Neuronal stem cell (in vitro differentiated cells): Measurements from ENCODE around the gene CPEB1.

Experiments
- DNase-seq: peaks from one replicate; pipeline ENCODE4 v3.0.0-alpha.2; 2013; ENCODE audit warnings: low spot score
- H2AFZ ChIP-seq: one replicate; pipeline ENCODE4 v1.6.1; 2013; ENCODE audit warnings: mild to moderate bottlenecking, low read length, inconsistent platforms
- H2AK5ac ChIP-seq: 2 replicates; pipeline ENCODE4 v1.6.1; 2013; ENCODE audit warnings: low read depth, mild to moderate bottlenecking, inconsistent platforms, low read length, moderate library complexity, mixed read lengths
- H2BK120ac ChIP-seq: 2 replicates; pipeline ENCODE4 v1.6.1; 2013; ENCODE audit warnings: low read depth, mild to moderate bottlenecking, inconsistent platforms, low read length, moderate library complexity, mixed read lengths
- H2BK12ac ChIP-seq: one replicate; pipeline ENCODE4 v1.6.1; 2013; ENCODE audit warnings: low read length, inconsistent platforms
- H2BK15ac ChIP-seq: 2 replicates; pipeline ENCODE4 v1.6.1; 2013; ENCODE audit warnings: mild to moderate bottlenecking, low read length, inconsistent platforms, mixed read lengths
- H2BK5ac ChIP-seq: one replicate; pipeline ENCODE4 v1.6.1; 2013; ENCODE audit warnings: inconsistent platforms, mild to moderate bottlenecking, low read length, moderate library complexity
- H3K14ac ChIP-seq: one replicate; pipeline ENCODE4 v1.6.1; 2013; ENCODE audit warnings: low read length, inconsistent platforms
- H3K18ac ChIP-seq: 2 replicates; pipeline ENCODE4 v1.6.1; 2013; ENCODE audit warnings: low read length, inconsistent platforms
- H3K23ac ChIP-seq: 2 replicates; pipeline ENCODE4 v1.6.1; 2013; ENCODE audit warnings: low read depth, mild to moderate bottlenecking, mixed read lengths, low read length, inconsistent platforms; ENCODE audit not compliant: poor library complexity
- H3K27ac ChIP-seq: replicated peaks from 3 replicates; pipeline ENCODE4 v1.5.1; 2013; ENCODE audit warnings: low read length, inconsistent platforms
- H3K27me3 ChIP-seq, 3 experiments: 2 replicates each; pipeline ENCODE4 v1.6.1; 2013; ENCODE audit warnings: low read length in 3 of 3, mild to moderate bottlenecking in 2 of 3, inconsistent platforms in 1 of 3, low read depth in 1 of 3, mixed read lengths in 1 of 3, moderate library complexity in 1 of 3; ENCODE audit not compliant: control insufficient read depth in 3 of 3, insufficient read depth in 3 of 3
- H3K36me3 ChIP-seq, 2 donors: replicated peaks in 1 of 2; 2 replicates each; pipeline ENCODE4 v1.6.1; 2013; ENCODE audit warnings: low read length in 2 of 2; ENCODE audit not compliant: control insufficient read depth in 2 of 2, insufficient read depth in 2 of 2
- H3K4ac ChIP-seq: 2 replicates; pipeline ENCODE4 v1.6.1; 2013; ENCODE audit warnings: inconsistent platforms, mild to moderate bottlenecking, low read length, moderate library complexity
- H3K4me1 ChIP-seq, 2 donors: 1 replicate in 1 of 2; 2 replicates in 1 of 2; pipeline ENCODE4 v1.6.1; 2013; ENCODE audit warnings: low read length in 2 of 2, low read depth in 1 of 2; ENCODE audit not compliant: control insufficient read depth in 2 of 2, insufficient read depth in 1 of 2
- H3K4me2 ChIP-seq: one replicate; pipeline ENCODE4 v1.6.1; 2013; ENCODE audit warnings: mild to moderate bottlenecking, low read length, inconsistent platforms; ENCODE audit not compliant: insufficient read depth, poor library complexity, severe bottlenecking
- H3K4me3 ChIP-seq, 2 donors: 2 replicates each; pipeline ENCODE4 v1.5.1; 2013; ENCODE audit warnings: low read length in 2 of 2, mild to moderate bottlenecking in 2 of 2, inconsistent platforms in 1 of 2, moderate library complexity in 1 of 2
- H3K79me1 ChIP-seq: one replicate; pipeline ENCODE4 v1.6.1; 2013; ENCODE audit warnings: low read depth, mild to moderate bottlenecking, inconsistent platforms, low read length, moderate library complexity
- H3K9ac ChIP-seq: one replicate; pipeline ENCODE4 v1.6.1; 2013; ENCODE audit warnings: mild to moderate bottlenecking, low read depth, low read length, inconsistent platforms; ENCODE audit not compliant: poor library complexity
- H3K9me3 ChIP-seq, 2 donors: replicated peaks in 1 of 2; 2 replicates each; pipeline versions ENCODE3 to v1.6.1; 2013; ENCODE audit warnings: low read length in 2 of 2, mild to moderate bottlenecking in 2 of 2, inconsistent platforms in 1 of 2, low read depth in 1 of 2, mixed read lengths in 1 of 2, moderate library complexity in 1 of 2; ENCODE audit not compliant: control insufficient read depth in 2 of 2, insufficient read depth in 1 of 2
- H4K8ac ChIP-seq: one replicate; pipeline ENCODE4 v1.6.1; 2013; ENCODE audit warnings: low read depth, mild to moderate bottlenecking, inconsistent platforms, low read length, moderate library complexity
- H4K91ac ChIP-seq: one replicate; pipeline ENCODE4 v1.6.1; 2013; ENCODE audit warnings: low read length, low read depth, mild to moderate bottlenecking, inconsistent platforms; ENCODE audit not compliant: poor library complexity
- WGBS, 2 donors: extraction: QIAGEN DNeasy Blood & Tissue Kit; methylation state at CpG; one replicate each; pipeline ENCODE4 v1.1.7; 2013; ENCODE audit warnings: missing lambda C conversion rate in 2 of 2, mixed read lengths in 1 of 2; ENCODE audit not compliant: insufficient read length in 2 of 2, insufficient replicate concordance in 1 of 2; ENCODE audit errors: extremely low coverage in 2 of 2; 5-methylcytosine and 5-hydroxymethylcytosine counted together

Gene CPEB1

GRCh38 chr15:82656641-82657266 is 9.6 kb upstream of the CPEB1 start:
- Histone ChIP-seq H2BK120ac (no peak overlapping the region), H3K23ac (peak overlapping the region; percentile 2), H3K4ac (no peak overlapping the region), H2AFZ (no peak overlapping the region), H3K4me1 (no peaks in the 10 kb centered on the region), H4K91ac (no peak overlapping the region), H4K8ac (no peak overlapping the region), H3K4me3 (no peak overlapping the region), H3K9me3 (no peaks in the 10 kb centered on the region), H3K27ac (no peak overlapping the region), H3K36me3 (no peaks in the 10 kb centered on the region), H3K18ac (no peak overlapping the region), H2BK5ac (no peak overlapping the region), H2BK15ac (no peak overlapping the region), H3K14ac (no peak overlapping the region), H3K27me3 (peaks cover 0 to 12% (median 4%) of the 10 kb centered on the region in 3 experiments), H3K79me1 (no peaks in the 10 kb centered on the region), H3K9ac (no peak overlapping the region), H3K4me2 (no peak overlapping the region), H2AK5ac (no peak overlapping the region), H2BK12ac (no peak overlapping the region)
- WGBS, 2 donors, result no CpG with 5 or more reads among the region's 7 CpGs
- no peak for DNase-seq

DNA sequence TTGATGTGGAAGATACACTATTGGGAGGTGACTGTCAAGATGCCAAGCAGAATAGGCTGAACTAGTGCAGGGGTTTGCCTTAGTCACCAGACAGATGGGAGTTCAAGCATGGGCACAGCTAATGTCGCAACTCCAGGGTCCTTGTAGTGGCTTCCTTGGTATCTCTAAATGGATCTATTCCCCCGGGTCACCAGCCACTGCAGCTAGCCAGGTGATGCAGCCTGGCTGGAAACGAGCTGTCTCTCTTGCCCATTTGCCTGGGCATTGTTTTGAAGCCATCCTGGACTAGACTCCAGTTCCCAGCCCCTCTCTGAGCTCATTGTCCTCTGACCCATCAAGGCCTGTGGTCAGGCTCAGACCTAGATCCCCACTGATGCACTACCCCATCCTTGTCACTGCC is 8.4 kb upstream of the CPEB1 start:
- no peak overlapping the region for H3K23ac ChIP-seq
- H2BK15ac ChIP-seq, result no peak overlapping the region
- no peaks in the 10 kb centered on the region for H3K4me1 ChIP-seq
- no peak overlapping the region for H2AFZ ChIP-seq
- H2BK120ac ChIP-seq, result no peak overlapping the region
- H3K27me3 ChIP-seq, result peaks cover 0 to 13% (median 4%) of the 10 kb centered on the region in 3 experiments
- H4K91ac ChIP-seq, result no peak overlapping the region
- H2BK12ac ChIP-seq, result no peak overlapping the region
- no peak overlapping the region for H4K8ac ChIP-seq
- no peak overlapping the region for H3K4me2 ChIP-seq
- no peaks in the 10 kb centered on the region for H3K9me3 ChIP-seq
- no peak overlapping the region for H3K18ac ChIP-seq
- no peaks in the 10 kb centered on the region for H3K36me3 ChIP-seq
- H3K27ac ChIP-seq, result no peak overlapping the region
- DNase-seq, result no peak
- H3K9ac ChIP-seq, result no peak overlapping the region
- H3K79me1 ChIP-seq, result no peaks in the 10 kb centered on the region
- H2AK5ac ChIP-seq, result no peak overlapping the region
- H2BK5ac ChIP-seq, result no peak overlapping the region
- WGBS, 2 donors, result no CpG with 5 or more reads among the region's 3 CpGs
- no peak overlapping the region for H3K4ac ChIP-seq
- no peak overlapping the region for H3K4me3 ChIP-seq
- H3K14ac ChIP-seq, result no peak overlapping the region

GRCh38 chr15:82653483-82654168 is 6.5 kb upstream of the CPEB1 start:
- Histone ChIP-seq H3K18ac (no peak overlapping the region), H3K4me3 (no peak overlapping the region), H2AFZ (no peak overlapping the region), H3K9ac (no peak overlapping the region), H3K4me2 (no peak overlapping the region), H2BK120ac (no peak overlapping the region), H2BK5ac (no peak overlapping the region), H4K8ac (no peak overlapping the region), H3K36me3 (no peaks in the 10 kb centered on the region), H3K4me1 (no peaks in the 10 kb centered on the region), H2BK15ac (no peak overlapping the region), H3K79me1 (no peaks in the 10 kb centered on the region), H3K23ac (no peak overlapping the region), H3K27ac (no peak overlapping the region), H2AK5ac (no peak overlapping the region), H4K91ac (no peak overlapping the region), H3K4ac (no peak overlapping the region), H3K14ac (no peak overlapping the region), H2BK12ac (no peak overlapping the region), H3K9me3 (no peaks in the 10 kb centered on the region), H3K27me3 (peaks cover 5 to 33% (median 22%) of the 10 kb centered on the region in 3 experiments)
- no CpG with 5 or more reads among the region's 3 CpGs for WGBS, 2 donors
- no peak for DNase-seq

- no peak overlapping the region for H2AFZ ChIP-seq
- peaks cover 0 to 5% of the 10 kb centered on the region in 2 donors for H3K9me3 ChIP-seq
- no peak for DNase-seq
- H3K36me3 ChIP-seq, result no peaks in the 10 kb centered on the region
- H2BK120ac ChIP-seq, result no peak overlapping the region
- H4K8ac ChIP-seq, result no peak overlapping the region
- no peak overlapping the region for H3K18ac ChIP-seq
- H3K4ac ChIP-seq, result no peak overlapping the region
- H4K91ac ChIP-seq, result no peak overlapping the region
- H2BK12ac ChIP-seq, result no peak overlapping the region
- H2AK5ac ChIP-seq, result no peak overlapping the region
- H3K9ac ChIP-seq, result no peak overlapping the region
- H3K4me3 ChIP-seq, result no peak overlapping the region
- no peak overlapping the region for H3K27ac ChIP-seq
- H3K23ac ChIP-seq, result no peak overlapping the region
- H3K27me3 ChIP-seq, result peaks cover 18 to 52% (median 41%) of the 10 kb centered on the region in 3 experiments
- H3K4me2 ChIP-seq, result no peak overlapping the region
- no peak overlapping the region for H2BK5ac ChIP-seq
- peaks cover 2 to 5% of the 10 kb centered on the region in 2 donors for H3K4me1 ChIP-seq
- H3K79me1 ChIP-seq, result no peaks in the 10 kb centered on the region
- H3K14ac ChIP-seq, result no peak overlapping the region
- no CpG with 5 or more reads among the region's 2 CpGs for WGBS, 2 donors
- H2BK15ac ChIP-seq, result no peak overlapping the region
Observed at GRCh38 chr15:82651708-82652107, 4.5 kb upstream of the CPEB1 start.
